Transverse colon (tissue), 3 donors: ENCODE data around the gene SELPLG.

Source experiments
- POLR2A ChIP-seq: fragments of 450-650 bp; IDR thresholded peaks from one replicate; pipeline ENCODE4 v1.6.1; 2016; ENCODE audit warnings: antibody characterized with exemption, mild to moderate bottlenecking, moderate library complexity
- TF ChIP-seq, protein P1 (sequence below), 5 experiments: fragments of 200-600 bp in 3 of 5; fragments of 450-650 bp in 2 of 5; sonication (generic) in 3 of 5; IDR thresholded peaks; 1 replicate in 2 of 5; 2 replicates in 3 of 5; pipeline ENCODE4 v1.5.1; 2016 to 2017; ENCODE audit warnings: antibody characterized with exemption in 5 of 5, inconsistent platforms in 3 of 5, mild to moderate bottlenecking in 2 of 5, moderate library complexity in 1 of 5

DNA sequence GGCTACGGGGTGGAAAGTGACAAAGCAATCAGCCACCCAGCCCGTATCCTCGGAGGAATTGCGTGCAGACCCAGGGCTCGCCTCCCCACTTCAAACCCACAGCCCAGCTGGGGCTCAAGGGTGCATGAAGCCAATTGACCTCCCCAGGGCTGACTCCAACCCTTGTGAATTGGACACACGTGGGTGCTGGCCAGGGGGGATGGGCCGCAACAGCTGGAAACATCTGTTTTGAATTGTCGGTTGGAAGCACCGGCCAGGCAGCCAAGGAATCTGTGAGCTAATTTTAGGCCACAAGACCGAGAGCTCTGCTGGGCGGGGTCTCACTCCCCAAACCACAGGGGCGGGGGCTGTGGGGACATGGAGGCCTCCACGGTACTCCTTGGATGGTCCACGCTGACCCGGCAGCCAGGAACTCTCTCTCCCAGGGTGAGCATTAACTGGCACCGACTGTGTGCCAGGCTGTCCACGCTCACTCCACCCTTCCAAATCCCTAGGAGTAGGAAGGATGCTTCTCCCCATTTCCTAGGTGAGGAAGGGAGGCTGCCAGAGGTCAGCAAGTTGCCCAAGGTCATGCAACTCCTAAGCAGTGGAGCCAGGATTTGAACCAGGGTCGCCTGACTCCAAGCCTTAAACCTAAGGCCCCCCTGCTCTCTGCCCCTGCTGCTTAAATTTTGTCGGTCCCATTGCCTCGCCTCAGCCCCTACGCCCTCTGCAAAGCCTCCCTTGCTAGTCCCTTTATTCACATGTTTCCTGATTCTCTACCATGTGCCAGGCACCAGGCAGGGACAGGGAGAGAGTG is 24.0 kb downstream of the SELPLG start:
- no peak for TF ChIP-seq POLR2A
- TF ChIP-seq, protein P1, sequence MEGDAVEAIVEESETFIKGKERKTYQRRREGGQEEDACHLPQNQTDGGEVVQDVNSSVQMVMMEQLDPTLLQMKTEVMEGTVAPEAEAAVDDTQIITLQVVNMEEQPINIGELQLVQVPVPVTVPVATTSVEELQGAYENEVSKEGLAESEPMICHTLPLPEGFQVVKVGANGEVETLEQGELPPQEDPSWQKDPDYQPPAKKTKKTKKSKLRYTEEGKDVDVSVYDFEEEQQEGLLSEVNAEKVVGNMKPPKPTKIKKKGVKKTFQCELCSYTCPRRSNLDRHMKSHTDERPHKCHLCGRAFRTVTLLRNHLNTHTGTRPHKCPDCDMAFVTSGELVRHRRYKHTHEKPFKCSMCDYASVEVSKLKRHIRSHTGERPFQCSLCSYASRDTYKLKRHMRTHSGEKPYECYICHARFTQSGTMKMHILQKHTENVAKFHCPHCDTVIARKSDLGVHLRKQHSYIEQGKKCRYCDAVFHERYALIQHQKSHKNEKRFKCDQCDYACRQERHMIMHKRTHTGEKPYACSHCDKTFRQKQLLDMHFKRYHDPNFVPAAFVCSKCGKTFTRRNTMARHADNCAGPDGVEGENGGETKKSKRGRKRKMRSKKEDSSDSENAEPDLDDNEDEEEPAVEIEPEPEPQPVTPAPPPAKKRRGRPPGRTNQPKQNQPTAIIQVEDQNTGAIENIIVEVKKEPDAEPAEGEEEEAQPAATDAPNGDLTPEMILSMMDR (IDR thresholded peaks at IDR 0.05) = no peak
